ENCODE results near the gene SLC35E1. TPM values are rescaled to one million over a fixed set of nuclear protein-coding genes. Genes with fewer than 3 reads are reported as not detected.

SLC35E1 gene
- total and polyA plus RNA-seq, 9 donors = 17.6 to 39.7 (median 30.2) TPM

- Histone ChIP-seq H3K9me3 (no peaks in the 10 kb centered on the region), H3K27me3 (no peaks in the 10 kb centered on the region), H3K4me3 (no peak overlapping the region), H3K27ac (no peak overlapping the region), H3K36me3 (no peaks in the 10 kb centered on the region), H3K4me1 (ENCODE audit: insufficient read depth) (peaks cover 12% of the 10 kb centered on the region)
- no peak for TF ChIP-seq EP300 (IDR thresholded peaks at IDR 0.05)
- no peak for TF ChIP-seq CTCF (IDR thresholded peaks at IDR 0.05)
- TF ChIP-seq POLR2A (IDR thresholded peaks at IDR 0.05) = no peak
- intact Hi-C loops (cut with DNase I) = no loop called here
- DNase-seq = no peak
- whole genome bisulfite sequencing, 3 donors = 40 to 56% (median 42%) methylated on average over 7 of the region's 7 CpGs
These were observed 47.2 kb upstream of the SLC35E1 start for GRCh38 chr19:16619457-16619856.

GRCh38 chr19:16618248-16618647 lies 46.0 kb upstream of the SLC35E1 start:
- no peak for TF ChIP-seq POLR2A (IDR thresholded peaks at IDR 0.05)
- TF ChIP-seq CTCF (IDR thresholded peaks at IDR 0.05) = no peak
- TF ChIP-seq EP300 (IDR thresholded peaks at IDR 0.05) = no peak
- 93 to 97% (median 94%) methylated on average over 7 of the region's 7 CpGs for WGBS, 3 donors
- Histone ChIP-seq H3K4me1 (ENCODE audit: insufficient read depth) (peaks cover 12% of the 10 kb centered on the region), H3K27ac (no peak overlapping the region), H3K9me3 (no peaks in the 10 kb centered on the region), H3K4me3 (no peak overlapping the region), H3K27me3 (no peaks in the 10 kb centered on the region), H3K36me3 (no peaks in the 10 kb centered on the region)
- intact Hi-C loops (cut with DNase I) = no loop called here
- no peak for DNase-seq

- whole genome bisulfite sequencing, 3 donors = 30 to 47% (median 38%) methylated on average over 1 of the region's 1 CpG
- H3K4me3 ChIP-seq = no peak overlapping the region
- peaks cover 15% of the 10 kb centered on the region for H3K4me1 ChIP-seq (ENCODE audit: insufficient read depth)
- H3K27ac ChIP-seq = no peak overlapping the region
- no peak for TF ChIP-seq EP300 (IDR thresholded peaks at IDR 0.05)
- no peak for TF ChIP-seq CTCF (IDR thresholded peaks at IDR 0.05)
- H3K36me3 ChIP-seq = no peaks in the 10 kb centered on the region
- H3K9me3 ChIP-seq = no peaks in the 10 kb centered on the region
- no peak for DNase-seq
- no peaks in the 10 kb centered on the region for H3K27me3 ChIP-seq
- intact Hi-C loops (cut with DNase I) = no loop called here
These were observed 43.6 kb upstream of the SLC35E1 start for GRCh38 chr19:16615808-16616207.

GRCh38 chr19:16614941-16615340 lies 42.7 kb upstream of the SLC35E1 start:
- Histone ChIP-seq H3K36me3 (no peaks in the 10 kb centered on the region), H3K4me1 (ENCODE audit: insufficient read depth) (peaks cover 12% of the 10 kb centered on the region), H3K27me3 (no peaks in the 10 kb centered on the region), H3K9me3 (no peaks in the 10 kb centered on the region), H3K4me3 (no peak overlapping the region), H3K27ac (no peak overlapping the region)
- intact Hi-C loops (cut with DNase I) = no loop called here
- no peak for DNase-seq
- TF ChIP-seq EP300 (IDR thresholded peaks at IDR 0.05) (no peak), POLR2A (IDR thresholded peaks at IDR 0.05) (no peak), CTCF (IDR thresholded peaks at IDR 0.05) (no peak)
- WGBS, 3 donors = 60 to 63% (median 60%) methylated on average over 2 of the region's 2 CpGs

- Histone ChIP-seq H3K27ac (no peak overlapping the region), H3K9me3 (no peaks in the 10 kb centered on the region), H3K27me3 (no peaks in the 10 kb centered on the region), H3K36me3 (no peaks in the 10 kb centered on the region), H3K4me3 (no peak overlapping the region), H3K4me1 (ENCODE audit: insufficient read depth) (peaks cover 8% of the 10 kb centered on the region)
- 86 to 94% (median 89%) methylated on average over 2 of the region's 2 CpGs for WGBS, 3 donors
- TF ChIP-seq EP300 (IDR thresholded peaks at IDR 0.05) (no peak), CTCF (IDR thresholded peaks at IDR 0.05) (no peak), POLR2A (IDR thresholded peaks at IDR 0.05) (no peak)
- DNase-seq = no peak
- intact Hi-C loops (cut with DNase I) = no loop called here
These were observed 41.6 kb upstream of the SLC35E1 start for GRCh38 chr19:16613841-16614240.
